Measurements from ENCODE around the gene CASK.
A peak's percentile ranks its signal among the peaks of the same experiment; 100 is the strongest.

The CASK gene, protein sequence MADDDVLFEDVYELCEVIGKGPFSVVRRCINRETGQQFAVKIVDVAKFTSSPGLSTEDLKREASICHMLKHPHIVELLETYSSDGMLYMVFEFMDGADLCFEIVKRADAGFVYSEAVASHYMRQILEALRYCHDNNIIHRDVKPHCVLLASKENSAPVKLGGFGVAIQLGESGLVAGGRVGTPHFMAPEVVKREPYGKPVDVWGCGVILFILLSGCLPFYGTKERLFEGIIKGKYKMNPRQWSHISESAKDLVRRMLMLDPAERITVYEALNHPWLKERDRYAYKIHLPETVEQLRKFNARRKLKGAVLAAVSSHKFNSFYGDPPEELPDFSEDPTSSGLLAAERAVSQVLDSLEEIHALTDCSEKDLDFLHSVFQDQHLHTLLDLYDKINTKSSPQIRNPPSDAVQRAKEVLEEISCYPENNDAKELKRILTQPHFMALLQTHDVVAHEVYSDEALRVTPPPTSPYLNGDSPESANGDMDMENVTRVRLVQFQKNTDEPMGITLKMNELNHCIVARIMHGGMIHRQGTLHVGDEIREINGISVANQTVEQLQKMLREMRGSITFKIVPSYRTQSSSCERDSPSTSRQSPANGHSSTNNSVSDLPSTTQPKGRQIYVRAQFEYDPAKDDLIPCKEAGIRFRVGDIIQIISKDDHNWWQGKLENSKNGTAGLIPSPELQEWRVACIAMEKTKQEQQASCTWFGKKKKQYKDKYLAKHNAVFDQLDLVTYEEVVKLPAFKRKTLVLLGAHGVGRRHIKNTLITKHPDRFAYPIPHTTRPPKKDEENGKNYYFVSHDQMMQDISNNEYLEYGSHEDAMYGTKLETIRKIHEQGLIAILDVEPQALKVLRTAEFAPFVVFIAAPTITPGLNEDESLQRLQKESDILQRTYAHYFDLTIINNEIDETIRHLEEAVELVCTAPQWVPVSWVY

DNA sequence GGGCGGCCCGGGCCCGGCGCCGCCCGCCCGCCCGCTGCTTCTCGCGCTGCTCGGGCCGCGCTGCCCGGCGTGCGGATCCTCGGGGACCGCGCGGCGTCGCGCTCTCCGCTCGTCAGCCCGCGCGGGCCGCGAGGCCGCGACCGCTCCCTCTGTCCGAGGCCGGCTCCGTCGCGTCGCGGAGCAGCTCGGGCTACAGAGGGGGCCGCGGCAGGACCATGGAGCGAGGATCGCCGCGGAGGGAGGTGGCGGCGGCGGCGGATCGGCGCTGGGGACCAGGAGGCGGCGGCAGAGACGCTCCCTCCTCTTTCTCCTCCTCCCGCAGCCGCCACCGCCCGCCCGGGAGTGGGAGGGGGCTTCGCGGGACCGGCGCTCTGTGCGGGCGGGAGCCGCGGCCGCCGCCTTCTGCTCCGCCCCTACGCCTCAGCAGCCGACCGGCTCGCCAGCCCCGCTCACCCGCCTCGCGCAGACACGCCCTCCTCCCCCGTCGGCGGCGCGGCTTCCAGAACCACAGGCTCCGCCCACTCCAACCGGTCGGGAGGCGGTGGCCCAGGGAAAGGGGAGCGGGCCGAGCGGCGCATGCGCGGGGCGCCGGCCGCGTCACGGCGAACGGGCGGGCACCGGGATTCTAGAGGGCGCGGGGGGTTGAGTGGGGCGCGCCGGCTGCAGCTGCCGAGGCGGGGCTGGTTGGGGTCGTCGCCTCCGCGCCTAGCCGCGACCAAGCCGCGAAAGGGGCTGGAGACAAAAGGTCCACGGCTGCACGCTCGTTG lies at the start of gene CASK:
Gene CASK (minus strand): TSS at position 344 of the 767 bp plus-strand sequence. CDS start 566 bp downstream, outside the sequence.
- H3K27me3 ChIP-seq (ENCODE audit: control insufficient read depth in 2 of 2, insufficient read depth in 2 of 2, low read length in 2 of 2): peaks cover 0 to 9% of the 10 kb centered on the region in 2 donors
- peak within 1 kb of the TSS; percentile 80 to 89 for H3K4me3 ChIP-seq (ENCODE audit: low read length in 2 of 2)
- no peaks in the 10 kb centered on the region for H3K36me3 ChIP-seq (ENCODE audit: control insufficient read depth in 2 of 2, insufficient read depth in 2 of 2, low read length in 2 of 2)
- H3K9me3 ChIP-seq (ENCODE audit: control insufficient read depth in 2 of 2, low read length in 2 of 2): no peaks in the 10 kb centered on the region
- peak within 1 kb of the TSS; percentile 79 to 89 for H3K9ac ChIP-seq (ENCODE audit: low read depth in 1 of 2, low read length in 2 of 2)
- H3K27ac ChIP-seq (ENCODE audit: low read depth in 2 of 2, low read length in 2 of 2): peak within 1 kb of the TSS; percentile 91 to 93
- peaks cover 0 to 4% of the 10 kb centered on the region in 2 donors for H3K4me1 ChIP-seq (ENCODE audit: control insufficient read depth in 2 of 2, insufficient read depth in 2 of 2, low read length in 2 of 2)

DNA sequence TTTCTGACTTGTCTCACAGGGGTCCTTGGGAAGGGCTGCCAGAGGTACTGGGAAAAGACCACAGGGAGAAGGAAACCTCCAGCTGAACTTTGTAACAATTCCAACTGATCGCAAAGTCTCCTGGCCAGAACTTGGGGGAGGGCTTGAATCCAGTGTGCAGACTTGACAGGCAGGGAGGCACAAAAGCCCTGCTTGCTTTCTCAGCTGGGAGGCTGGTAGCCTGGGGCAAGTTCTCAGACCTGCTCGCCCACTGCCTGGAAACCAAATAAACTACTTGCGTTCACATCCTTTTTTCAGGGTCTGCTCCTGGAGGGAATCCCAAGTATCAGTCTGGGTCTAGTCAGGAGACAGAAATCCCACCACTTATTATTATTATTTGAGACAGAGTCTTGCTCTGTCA lies 48.0 kb upstream of the CASK start:
- peaks cover 0 to 2% of the 10 kb centered on the region in 2 donors for H3K27me3 ChIP-seq (ENCODE audit: control insufficient read depth in 2 of 2, insufficient read depth in 2 of 2, low read length in 2 of 2)

DNA sequence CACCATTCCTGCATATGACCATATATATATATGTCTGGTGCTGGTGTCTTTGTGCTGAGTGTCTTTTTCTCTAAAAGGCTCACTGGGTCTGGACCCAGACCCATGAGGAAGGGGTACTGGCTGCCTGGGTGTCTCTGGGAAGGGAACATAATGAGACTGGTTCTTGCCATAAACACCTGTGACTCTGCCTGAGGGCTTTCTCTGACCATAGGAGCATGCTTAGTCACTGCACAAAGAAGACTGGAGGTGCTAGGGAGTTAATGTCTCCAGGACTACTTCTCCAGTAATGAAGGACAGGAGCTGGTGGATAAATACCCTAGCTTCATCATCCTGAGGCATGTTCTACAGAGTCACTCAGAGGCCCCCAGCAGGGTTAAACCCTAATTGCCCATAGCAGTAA lies 47.1 kb upstream of the CASK start:
- no peak overlapping the region for H3K27ac ChIP-seq (ENCODE audit: low read depth in 2 of 2, low read length in 2 of 2)
- H3K9ac ChIP-seq (ENCODE audit: low read depth in 1 of 2, low read length in 2 of 2): no peak overlapping the region
- no peak overlapping the region for H3K4me3 ChIP-seq (ENCODE audit: low read length in 2 of 2)
- H3K4me1 ChIP-seq (ENCODE audit: control insufficient read depth in 2 of 2, insufficient read depth in 2 of 2, low read length in 2 of 2): no peaks in the 10 kb centered on the region
- H3K36me3 ChIP-seq (ENCODE audit: control insufficient read depth in 2 of 2, insufficient read depth in 2 of 2, low read length in 2 of 2): no peaks in the 10 kb centered on the region
- no peaks in the 10 kb centered on the region for H3K9me3 ChIP-seq (ENCODE audit: control insufficient read depth in 2 of 2, low read length in 2 of 2)
- H3K27me3 ChIP-seq (ENCODE audit: control insufficient read depth in 2 of 2, insufficient read depth in 2 of 2, low read length in 2 of 2): peaks cover 0 to 2% of the 10 kb centered on the region in 2 donors

More for the DNA sequence above, 48.0 kb upstream of the CASK start:
- Histone ChIP-seq H3K4me1 (ENCODE audit: control insufficient read depth in 2 of 2, insufficient read depth in 2 of 2, low read length in 2 of 2) (no peaks in the 10 kb centered on the region), H3K9ac (ENCODE audit: low read depth in 1 of 2, low read length in 2 of 2) (no peak overlapping the region), H3K27ac (ENCODE audit: low read depth in 2 of 2, low read length in 2 of 2) (no peak overlapping the region), H3K9me3 (ENCODE audit: control insufficient read depth in 2 of 2, low read length in 2 of 2) (no peaks in the 10 kb centered on the region), H3K4me3 (ENCODE audit: low read length in 2 of 2) (no peak overlapping the region), H3K36me3 (ENCODE audit: control insufficient read depth in 2 of 2, insufficient read depth in 2 of 2, low read length in 2 of 2) (no peaks in the 10 kb centered on the region)

DNA sequence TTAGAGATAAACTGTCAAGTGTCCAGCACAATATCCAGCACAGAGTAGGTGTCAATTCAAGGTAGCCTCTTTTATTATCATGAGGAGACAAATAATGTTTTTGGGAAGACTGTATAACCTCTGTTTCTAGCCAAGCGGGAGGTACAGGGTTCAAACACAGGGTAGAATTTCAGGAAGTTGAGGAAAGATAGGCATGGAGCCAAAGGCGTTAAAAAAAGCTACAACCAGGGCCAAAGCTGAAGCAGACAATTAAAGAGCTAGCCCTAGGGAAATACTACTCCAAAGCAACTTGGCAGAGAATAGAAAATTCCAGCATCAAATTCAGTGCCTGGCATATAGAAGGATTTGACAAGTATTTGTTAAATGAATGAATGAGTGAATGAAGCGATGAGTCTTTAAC lies 40.0 kb upstream of the CASK start:
- Histone ChIP-seq H3K9ac (ENCODE audit: low read depth in 1 of 2, low read length in 2 of 2) (no peak overlapping the region), H3K27ac (ENCODE audit: low read depth in 2 of 2, low read length in 2 of 2) (no peak overlapping the region), H3K27me3 (ENCODE audit: control insufficient read depth in 2 of 2, insufficient read depth in 2 of 2, low read length in 2 of 2) (peaks cover 0 to 3% of the 10 kb centered on the region in 2 donors), H3K4me3 (ENCODE audit: low read length in 2 of 2) (no peak overlapping the region), H3K9me3 (ENCODE audit: control insufficient read depth in 2 of 2, low read length in 2 of 2) (no peaks in the 10 kb centered on the region), H3K36me3 (ENCODE audit: control insufficient read depth in 2 of 2, insufficient read depth in 2 of 2, low read length in 2 of 2) (no peaks in the 10 kb centered on the region), H3K4me1 (ENCODE audit: control insufficient read depth in 2 of 2, insufficient read depth in 2 of 2, low read length in 2 of 2) (no peaks in the 10 kb centered on the region)

DNA sequence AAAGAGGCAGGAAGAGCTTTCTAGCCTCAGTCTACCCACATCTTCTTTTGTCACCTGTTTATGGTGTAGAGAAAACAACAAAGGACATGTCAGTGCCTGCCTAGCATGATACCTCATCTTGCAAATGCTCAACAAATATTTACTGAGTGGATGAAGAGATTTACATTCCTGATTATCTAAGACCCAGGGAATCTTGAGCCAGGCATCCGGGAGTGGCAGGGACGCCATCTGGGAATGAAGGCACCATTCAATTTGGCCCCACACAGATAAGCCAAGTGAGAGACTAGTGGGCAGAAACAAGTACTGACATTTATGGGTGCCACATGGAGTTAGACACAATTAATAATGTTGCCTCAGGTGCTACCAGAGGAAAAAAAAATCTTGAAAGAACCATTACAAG lies 36.8 kb upstream of the CASK start:
- H3K4me1 ChIP-seq (ENCODE audit: control insufficient read depth in 2 of 2, insufficient read depth in 2 of 2, low read length in 2 of 2): no peaks in the 10 kb centered on the region

DNA sequence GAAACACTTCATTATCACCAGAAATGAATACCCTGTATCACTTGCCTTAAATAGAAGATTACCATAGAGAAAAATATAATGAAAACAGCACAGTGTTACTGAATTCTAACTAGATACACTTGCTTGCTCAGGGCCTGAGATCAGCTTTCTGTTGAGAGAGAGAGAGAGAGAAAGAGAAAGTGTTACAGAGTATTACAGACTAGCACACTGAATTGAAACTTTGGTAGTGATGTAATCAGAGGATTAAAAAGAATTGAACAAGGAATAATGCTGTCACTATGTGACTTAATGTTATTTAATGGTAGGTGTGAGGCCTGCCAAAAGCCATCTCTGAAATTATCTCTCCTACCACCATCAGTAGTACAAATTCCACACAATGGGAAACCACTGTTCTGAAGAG lies 35.5 kb upstream of the CASK start:
- peaks cover 0 to 3% of the 10 kb centered on the region in 2 donors for H3K9me3 ChIP-seq (ENCODE audit: control insufficient read depth in 2 of 2, low read length in 2 of 2)
- H3K4me3 ChIP-seq (ENCODE audit: low read length in 2 of 2): no peak overlapping the region
- H3K27me3 ChIP-seq (ENCODE audit: control insufficient read depth in 2 of 2, insufficient read depth in 2 of 2, low read length in 2 of 2): peaks cover 0 to 3% of the 10 kb centered on the region in 2 donors
- H3K36me3 ChIP-seq (ENCODE audit: control insufficient read depth in 2 of 2, insufficient read depth in 2 of 2, low read length in 2 of 2): no peaks in the 10 kb centered on the region
- H3K4me1 ChIP-seq (ENCODE audit: control insufficient read depth in 2 of 2, insufficient read depth in 2 of 2, low read length in 2 of 2): no peaks in the 10 kb centered on the region
- no peak overlapping the region for H3K9ac ChIP-seq (ENCODE audit: low read depth in 1 of 2, low read length in 2 of 2)
- H3K27ac ChIP-seq (ENCODE audit: low read depth in 2 of 2, low read length in 2 of 2): no peak overlapping the region

More for the DNA sequence above, 36.8 kb upstream of the CASK start:
- no peak overlapping the region for H3K4me3 ChIP-seq (ENCODE audit: low read length in 2 of 2)
- no peak overlapping the region for H3K9ac ChIP-seq (ENCODE audit: low read depth in 1 of 2, low read length in 2 of 2)
- H3K36me3 ChIP-seq (ENCODE audit: control insufficient read depth in 2 of 2, insufficient read depth in 2 of 2, low read length in 2 of 2): no peaks in the 10 kb centered on the region
- no peak overlapping the region for H3K27ac ChIP-seq (ENCODE audit: low read depth in 2 of 2, low read length in 2 of 2)
- peaks cover 0 to 3% of the 10 kb centered on the region in 2 donors for H3K27me3 ChIP-seq (ENCODE audit: control insufficient read depth in 2 of 2, insufficient read depth in 2 of 2, low read length in 2 of 2)
- peaks cover 0 to 3% of the 10 kb centered on the region in 2 donors for H3K9me3 ChIP-seq (ENCODE audit: control insufficient read depth in 2 of 2, low read length in 2 of 2)

DNA sequence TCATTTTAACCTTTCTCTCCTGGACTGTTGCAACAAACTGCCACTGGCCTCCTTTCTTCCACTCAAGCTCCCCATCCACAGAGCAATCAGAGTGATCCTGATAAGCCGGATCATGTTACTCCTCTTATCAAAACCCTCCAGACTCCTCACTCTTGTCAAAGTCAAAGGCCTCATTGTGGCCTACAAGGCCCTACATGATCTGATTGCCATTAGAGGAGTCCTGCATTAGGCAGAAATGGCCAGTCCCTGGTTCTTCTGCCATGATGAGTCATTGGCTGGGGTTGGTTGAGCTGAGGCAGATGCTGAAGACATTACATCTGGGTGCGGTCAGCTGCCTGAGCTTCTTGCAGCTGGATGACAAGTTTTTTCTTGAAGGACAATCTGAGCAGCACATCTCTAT lies 32.7 kb upstream of the CASK start:
- no peak overlapping the region for H3K9ac ChIP-seq (ENCODE audit: low read depth in 1 of 2, low read length in 2 of 2)
- no peak overlapping the region for H3K27ac ChIP-seq (ENCODE audit: low read depth in 2 of 2, low read length in 2 of 2)
- no peaks in the 10 kb centered on the region for H3K36me3 ChIP-seq (ENCODE audit: control insufficient read depth in 2 of 2, insufficient read depth in 2 of 2, low read length in 2 of 2)
- H3K27me3 ChIP-seq (ENCODE audit: control insufficient read depth in 2 of 2, insufficient read depth in 2 of 2, low read length in 2 of 2): peaks cover 3% of the 10 kb centered on the region in 2 donors
- H3K4me3 ChIP-seq (ENCODE audit: low read length in 2 of 2): no peak overlapping the region
- H3K9me3 ChIP-seq (ENCODE audit: control insufficient read depth in 2 of 2, low read length in 2 of 2): peaks cover 0 to 3% of the 10 kb centered on the region in 2 donors
- no peaks in the 10 kb centered on the region for H3K4me1 ChIP-seq (ENCODE audit: control insufficient read depth in 2 of 2, insufficient read depth in 2 of 2, low read length in 2 of 2)

DNA sequence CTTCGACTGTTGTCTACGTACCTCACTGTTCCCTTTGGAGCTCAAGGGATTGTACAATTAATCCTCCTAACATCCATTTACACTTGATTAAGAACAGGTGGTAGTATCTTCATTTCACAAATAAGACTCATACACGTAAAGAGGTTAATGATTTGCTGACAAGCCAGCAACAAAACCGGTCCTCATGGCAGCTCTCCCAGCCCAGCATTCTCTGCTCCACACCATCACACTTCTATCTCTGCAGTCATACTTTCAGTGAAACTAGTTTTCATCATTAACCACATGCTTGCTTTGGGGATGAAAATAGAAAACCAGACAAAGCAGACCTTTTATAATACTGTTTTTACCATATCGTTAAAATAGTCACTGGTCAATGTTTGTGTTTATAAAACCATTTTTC lies 28.7 kb upstream of the CASK start:
- H3K4me3 ChIP-seq (ENCODE audit: low read length in 2 of 2): no peak overlapping the region
- H3K4me1 ChIP-seq (ENCODE audit: control insufficient read depth in 2 of 2, insufficient read depth in 2 of 2, low read length in 2 of 2): peaks cover 2% of the 10 kb centered on the region in 2 donors
- H3K36me3 ChIP-seq (ENCODE audit: control insufficient read depth in 2 of 2, insufficient read depth in 2 of 2, low read length in 2 of 2): no peaks in the 10 kb centered on the region
- peaks cover 0 to 3% of the 10 kb centered on the region in 2 donors for H3K27me3 ChIP-seq (ENCODE audit: control insufficient read depth in 2 of 2, insufficient read depth in 2 of 2, low read length in 2 of 2)
- no peak overlapping the region for H3K9ac ChIP-seq (ENCODE audit: low read depth in 1 of 2, low read length in 2 of 2)
- H3K27ac ChIP-seq (ENCODE audit: low read depth in 2 of 2, low read length in 2 of 2): no peak overlapping the region
- peaks cover 0 to 3% of the 10 kb centered on the region in 2 donors for H3K9me3 ChIP-seq (ENCODE audit: control insufficient read depth in 2 of 2, low read length in 2 of 2)

DNA sequence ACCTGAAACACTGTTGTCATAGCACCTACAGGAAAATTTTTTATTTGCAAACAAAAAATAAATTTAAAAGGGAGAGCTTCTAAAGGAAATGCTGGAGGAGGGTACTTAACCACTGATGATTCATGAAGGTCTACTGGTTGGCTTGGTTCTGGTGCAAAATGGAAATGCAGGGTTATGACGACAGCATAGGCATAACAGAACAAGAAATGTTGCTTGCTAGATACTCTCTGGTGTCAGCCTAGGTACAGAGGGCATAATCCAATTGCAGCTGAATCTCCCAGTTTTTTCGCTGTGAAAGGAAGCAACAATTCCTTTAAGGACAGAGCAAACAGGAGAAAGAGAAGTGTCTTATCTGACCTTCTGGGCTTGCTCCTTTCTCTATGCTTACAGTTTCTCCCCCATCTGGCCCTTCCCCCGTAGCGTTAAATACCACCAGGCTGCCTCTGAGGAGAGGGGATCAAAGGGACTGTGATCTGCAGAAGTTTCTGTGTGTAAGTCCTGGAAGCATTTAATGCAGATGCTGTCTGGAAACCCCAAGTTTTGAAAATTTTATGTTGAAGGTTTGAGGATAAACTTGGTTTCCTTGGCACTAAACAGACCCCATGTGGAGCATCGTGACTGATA lies 23.7 kb upstream of the CASK start:
- no peak overlapping the region for H3K9ac ChIP-seq (ENCODE audit: low read depth in 1 of 2, low read length in 2 of 2)
- H3K27me3 ChIP-seq (ENCODE audit: control insufficient read depth in 2 of 2, insufficient read depth in 2 of 2, low read length in 2 of 2): peaks cover 3 to 8% of the 10 kb centered on the region in 2 donors
- H3K4me3 ChIP-seq (ENCODE audit: low read length in 2 of 2): no peak overlapping the region
- peaks cover 3 to 10% of the 10 kb centered on the region in 2 donors for H3K4me1 ChIP-seq (ENCODE audit: control insufficient read depth in 2 of 2, insufficient read depth in 2 of 2, low read length in 2 of 2)
- H3K9me3 ChIP-seq (ENCODE audit: control insufficient read depth in 2 of 2, low read length in 2 of 2): no peaks in the 10 kb centered on the region
- peak overlapping the region; percentile 35 to 49 for H3K27ac ChIP-seq (ENCODE audit: low read depth in 2 of 2, low read length in 2 of 2)
- no peaks in the 10 kb centered on the region for H3K36me3 ChIP-seq (ENCODE audit: control insufficient read depth in 2 of 2, insufficient read depth in 2 of 2, low read length in 2 of 2)
